Endodermal cell (in vitro differentiated cells): Measurements from ENCODE around the gene IDH2. TPM values are rescaled to one million over a fixed set of nuclear protein-coding genes. Genes with fewer than 3 reads are reported as not detected.

ENCODE experiments used
- DNase-seq: peaks from one replicate; pipeline ENCODE4 v3.0.0-alpha.2; 2017
- H3K27ac ChIP-seq: 2 replicates; pipeline ENCODE4 v1.5.1; 2013; ENCODE audit warnings: mild to moderate bottlenecking, low read depth, low read length, moderate library complexity
- H3K27me3 ChIP-seq: 2 replicates; pipeline ENCODE4 v1.6.1; 2013; ENCODE audit warnings: mild to moderate bottlenecking, low read length, moderate library complexity; ENCODE audit not compliant: insufficient read depth, control insufficient read depth, poor library complexity, severe bottlenecking
- H3K36me3 ChIP-seq: 2 replicates; pipeline ENCODE4 v1.7.0; 2013; ENCODE audit warnings: mild to moderate bottlenecking, low read length, moderate library complexity; ENCODE audit not compliant: control insufficient read depth, insufficient read depth
- H3K4me1 ChIP-seq: one replicate; pipeline ENCODE4 v1.7.0; 2013; ENCODE audit warnings: low read length; ENCODE audit not compliant: control insufficient read depth, insufficient read depth
- H3K4me3 ChIP-seq: 2 replicates; pipeline ENCODE4 v1.5.1; 2013; ENCODE audit warnings: mild to moderate bottlenecking, low read length, moderate library complexity
- H3K9ac ChIP-seq: 2 replicates; pipeline ENCODE4 v1.6.1; 2013; ENCODE audit warnings: mild to moderate bottlenecking, low read length, moderate library complexity; ENCODE audit not compliant: poor library complexity, severe bottlenecking; ENCODE audit errors: extremely low read depth
- H3K9me3 ChIP-seq: 2 replicates; pipeline ENCODE4 v1.6.1; 2013; ENCODE audit warnings: mild to moderate bottlenecking, low read length, moderate library complexity; ENCODE audit not compliant: control insufficient read depth
- H3K27ac Mint-ChIP-seq: 2 replicates; pipeline ENCODE4 v1.8.0; 2020; ENCODE audit warnings: mixed read lengths
- H3K27me3 Mint-ChIP-seq: 2 replicates; pipeline ENCODE4 v1.8.0; 2021; ENCODE audit warnings: mild to moderate bottlenecking, mixed read lengths; ENCODE audit not compliant: insufficient read depth
- H3K36me3 Mint-ChIP-seq: 2 replicates; pipeline ENCODE4 v1.8.0; 2020; ENCODE audit warnings: low read depth, mixed read lengths
- H3K4me1 Mint-ChIP-seq: 2 replicates; pipeline ENCODE4 v1.8.0; 2020; ENCODE audit warnings: mixed read lengths
- H3K4me3 Mint-ChIP-seq: 2 replicates; pipeline ENCODE4 v1.8.0; 2020; ENCODE audit warnings: mild to moderate bottlenecking, moderate library complexity, mixed read lengths
- H3K9me3 Mint-ChIP-seq: 2 replicates; pipeline ENCODE4 v1.8.0; 2020; ENCODE audit warnings: mild to moderate bottlenecking, mixed read lengths
- CTCF ChIP-seq: fragments of 200-600 bp; sonication (generic); conservative IDR thresholded peaks from 2 replicates; pipeline ENCODE4 v1.5.0; 2021; ENCODE audit warnings: antibody characterized with exemption, mild to moderate bottlenecking
- WGBS, 2 experiments: methylation state at CpG; one replicate each; pipeline versions ENCODE4 v1.1.5 to v1.1.7; 2013; ENCODE audit warnings: missing lambda C conversion rate in 2 of 2, mixed read lengths in 1 of 2; ENCODE audit not compliant: insufficient coverage in 1 of 2, insufficient read length in 1 of 2; 5-methylcytosine and 5-hydroxymethylcytosine counted together
- total RNA-seq, 2 donors: library from RNA; stranded (reverse); fragmentation: NEBNext Ultra II Directional in 1 of 2; extraction: Animal tissue kit (Norgen Biotek cat#: 25700) in 1 of 2; gene quantifications; 2 replicates in 1 of 2; 3 replicates in 1 of 2; pipeline ENCODE4 v1.2.1, GENCODE V29; 2021

Gene IDH2
- total RNA-seq, 2 donors from 2014 or later = 27.0 to 50.8 TPM

- Mint-ChIP-seq H3K27me3 (no peaks in the 10 kb centered on the region), H3K4me3 (no peak overlapping the region), H3K4me1 (peaks cover 4% of the 10 kb centered on the region), H3K27ac (no peak overlapping the region), H3K36me3 (peaks cover 25% of the 10 kb centered on the region), H3K9me3 (no peaks in the 10 kb centered on the region)
- no peaks in the 10 kb centered on the region for H3K9me3 ChIP-seq
- H3K4me3 ChIP-seq = no peak overlapping the region
- no peak overlapping the region for H3K9ac ChIP-seq
- no peak for DNase-seq
- no peak for TF ChIP-seq CTCF
- no peaks in the 10 kb centered on the region for H3K27me3 ChIP-seq
- 87 to 100% methylated on average over 5 to 11 of the region's 11 CpGs for WGBS, 2 experiments
- H3K27ac ChIP-seq = no peak overlapping the region
- H3K4me1 ChIP-seq = no peaks in the 10 kb centered on the region
- peaks cover 22% of the 10 kb centered on the region for H3K36me3 ChIP-seq
These were observed 21.4 kb downstream of the IDH2 start for GRCh38 chr15:90080818-90081393.

GRCh38 chr15:90080458-90080755 lies 21.9 kb downstream of the IDH2 start:
- Histone ChIP-seq H3K27ac (no peak overlapping the region), H3K9ac (no peak overlapping the region), H3K36me3 (peaks cover 23% of the 10 kb centered on the region), H3K4me1 (no peaks in the 10 kb centered on the region), H3K9me3 (no peaks in the 10 kb centered on the region), H3K27me3 (no peaks in the 10 kb centered on the region), H3K4me3 (no peak overlapping the region)
- H3K9me3 Mint-ChIP-seq = no peaks in the 10 kb centered on the region
- no peak for TF ChIP-seq CTCF
- H3K27me3 Mint-ChIP-seq = no peaks in the 10 kb centered on the region
- DNase-seq = no peak
- H3K36me3 Mint-ChIP-seq = peaks cover 25% of the 10 kb centered on the region
- H3K4me3 Mint-ChIP-seq = no peak overlapping the region
- H3K27ac Mint-ChIP-seq = no peak overlapping the region
- WGBS, 2 experiments = 76 to 91% methylated on average over 8 to 9 of the region's 9 CpGs
- H3K4me1 Mint-ChIP-seq = peaks cover 9% of the 10 kb centered on the region

GRCh38 chr15:90079619-90080457 lies 22.4 kb downstream of the IDH2 start:
- Histone ChIP-seq H3K4me3 (no peak overlapping the region), H3K9ac (no peak overlapping the region), H3K27me3 (no peaks in the 10 kb centered on the region), H3K27ac (no peak overlapping the region), H3K4me1 (no peaks in the 10 kb centered on the region), H3K9me3 (no peaks in the 10 kb centered on the region), H3K36me3 (peaks cover 25% of the 10 kb centered on the region)
- no peaks in the 10 kb centered on the region for H3K9me3 Mint-ChIP-seq
- no peak for TF ChIP-seq CTCF
- H3K27me3 Mint-ChIP-seq = no peaks in the 10 kb centered on the region
- DNase-seq = no peak
- WGBS, 2 experiments = 95 to 96% methylated on average over 17 to 28 of the region's 28 CpGs
- H3K4me3 Mint-ChIP-seq = no peak overlapping the region
- H3K27ac Mint-ChIP-seq = no peak overlapping the region
- H3K36me3 Mint-ChIP-seq = peaks cover 25% of the 10 kb centered on the region
- H3K4me1 Mint-ChIP-seq = peaks cover 9% of the 10 kb centered on the region
